Activated CD4-positive, alpha-beta T cell treated with anti-CD3 and anti-CD28 coated beads for 24 hours (primary cell): Measurements from ENCODE around the gene SLC9A3.
"Not testable (repeated sequence)": the region's sequence is repeated elsewhere in the genome, so short reads cannot be mapped to it uniquely, and the experiment has no call there.

Experiments used
- DNase-seq, 2 donors: peaks; one replicate each; pipeline ENCODE4 v3.0.0-alpha.2; 2020; ENCODE audit warnings: low read depth in 2 of 2

SLC9A3 gene

DNA sequence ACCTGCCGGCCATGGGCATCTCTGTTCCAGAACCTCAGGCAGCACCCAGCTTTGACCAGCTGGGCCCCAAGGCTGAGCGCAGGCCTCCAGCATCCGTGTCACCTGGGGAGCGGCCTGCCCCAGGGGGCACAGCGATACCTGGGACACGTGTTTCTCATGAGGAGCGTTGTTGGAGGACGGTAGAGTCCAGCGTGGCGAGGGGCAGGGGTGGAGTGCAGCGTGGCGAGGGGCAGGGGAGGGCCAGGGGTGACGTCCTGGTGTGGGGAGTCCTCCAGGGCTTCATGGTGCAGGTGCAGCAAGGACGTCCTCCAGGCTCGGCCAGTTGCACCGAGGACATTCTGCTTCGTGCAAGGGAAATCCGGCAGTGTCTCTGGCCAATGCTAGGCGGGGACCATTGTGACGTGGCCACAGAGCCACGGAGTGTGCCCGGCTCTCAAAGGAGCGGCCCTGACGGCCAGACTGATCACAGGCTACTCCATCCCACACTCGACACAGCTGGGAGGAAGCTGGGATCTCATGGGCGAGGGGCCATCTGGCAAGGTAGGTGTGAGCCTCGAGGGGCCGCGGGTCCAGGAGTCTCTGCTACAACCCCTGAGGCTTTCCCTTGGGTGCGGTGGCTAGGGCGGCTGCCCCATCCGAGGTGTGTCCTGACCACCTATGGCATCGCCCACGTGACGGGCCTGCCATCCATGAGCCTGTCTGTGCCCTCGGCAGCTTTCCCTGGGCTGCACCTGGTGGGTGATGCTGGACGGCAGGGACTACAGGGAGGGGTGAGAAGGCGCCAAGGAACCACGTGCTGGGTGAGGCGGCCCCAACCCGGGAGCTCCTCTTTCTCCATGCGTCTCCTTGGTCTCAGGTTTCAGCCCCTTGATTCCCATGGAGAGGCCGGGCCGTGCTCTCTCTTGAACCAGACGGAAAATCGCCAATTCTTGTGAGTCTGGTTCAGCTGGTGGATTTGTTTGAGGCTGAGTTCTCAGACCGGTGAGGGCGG is 33.8 kb downstream of the SLC9A3 start:
- no peak for DNase-seq

DNA sequence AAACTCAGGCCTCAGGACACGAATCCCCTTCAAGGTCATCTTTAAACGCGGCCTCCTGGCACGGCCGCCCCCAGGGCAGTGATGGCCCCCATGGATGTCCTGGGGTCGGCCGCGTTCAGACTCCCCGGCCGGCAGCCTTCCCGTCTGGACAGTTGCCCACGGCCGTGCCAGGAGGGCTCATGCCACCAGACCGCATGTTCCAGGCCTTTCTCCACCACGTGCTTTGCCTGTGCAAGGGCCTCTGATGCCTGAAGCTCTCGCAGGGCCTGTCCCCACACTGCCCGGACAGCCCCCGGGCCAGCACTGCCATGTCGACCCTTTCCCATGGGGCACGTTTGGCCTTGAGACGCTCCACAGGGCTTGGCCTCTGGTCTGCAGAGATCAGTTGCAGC is 34.6 kb downstream of the SLC9A3 start:
- DNase-seq, result no peak

DNA sequence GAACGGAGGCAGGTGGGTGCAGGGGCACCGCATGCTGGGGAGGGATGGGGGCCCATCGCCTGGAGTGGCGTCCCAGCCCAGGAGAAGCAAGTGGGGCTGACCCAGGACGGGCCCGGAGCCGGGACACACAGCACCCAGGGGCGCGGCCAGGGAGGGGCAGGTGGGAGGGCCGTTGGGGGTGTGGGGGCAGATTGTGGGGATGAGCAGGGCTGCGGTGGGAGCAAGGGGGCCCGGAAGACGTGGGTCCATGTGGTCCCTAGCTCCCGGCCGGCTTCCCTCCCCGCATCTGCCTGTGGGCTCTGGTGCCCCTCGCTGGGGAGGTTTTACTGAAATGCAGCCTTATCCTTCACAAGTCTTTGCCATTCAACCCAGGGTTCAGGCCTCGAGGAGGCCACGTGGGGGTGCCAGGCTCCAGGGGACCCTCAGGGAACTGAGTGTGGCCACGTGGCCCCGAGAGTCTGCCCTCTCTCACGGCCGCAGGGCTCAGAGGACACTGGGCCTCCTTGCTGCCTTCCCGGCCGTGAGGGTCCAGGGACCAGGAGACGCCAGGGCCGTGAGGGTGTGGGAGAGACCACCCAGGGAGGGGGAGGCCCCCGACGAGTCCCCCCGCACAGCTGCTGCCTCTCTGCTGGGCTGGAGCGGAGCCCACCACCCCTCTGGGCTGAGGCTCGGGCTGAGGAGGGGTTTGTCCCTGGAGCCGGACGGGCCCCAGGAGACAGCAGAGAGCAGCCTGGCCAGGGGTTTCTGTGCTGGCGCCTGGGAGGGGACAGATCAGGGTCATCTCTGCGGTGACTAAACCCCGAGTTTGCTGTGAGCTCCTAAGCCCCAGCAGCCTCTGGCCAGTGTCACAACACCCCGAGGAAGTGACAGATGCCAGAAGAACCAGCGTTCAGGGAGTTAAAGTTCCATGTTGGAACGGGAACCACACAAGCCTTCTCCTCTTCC is 35.2 kb downstream of the SLC9A3 start:
- DNase-seq, result no peak

DNA sequence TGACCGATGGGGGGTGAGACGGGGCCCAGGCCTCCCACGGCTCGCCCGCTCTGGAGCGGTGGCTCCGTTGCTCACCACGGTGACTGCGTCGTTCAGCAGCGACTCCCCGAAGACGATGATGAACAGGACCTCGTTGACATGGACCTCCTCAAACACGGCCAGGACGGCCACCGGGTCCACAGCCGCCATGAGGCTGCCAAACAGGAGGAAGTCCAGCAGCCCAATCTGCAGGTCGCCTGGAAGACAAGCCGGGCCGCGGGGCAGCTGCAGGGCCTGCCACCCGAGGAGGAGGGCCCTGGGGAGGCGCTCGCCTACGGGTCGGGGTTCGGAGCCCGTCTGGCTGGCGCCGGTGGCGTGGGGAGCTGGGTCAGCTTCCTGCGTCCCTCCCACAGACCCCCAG is 36.0 kb downstream of the SLC9A3 start:
- DNase-seq, result no peak

DNA sequence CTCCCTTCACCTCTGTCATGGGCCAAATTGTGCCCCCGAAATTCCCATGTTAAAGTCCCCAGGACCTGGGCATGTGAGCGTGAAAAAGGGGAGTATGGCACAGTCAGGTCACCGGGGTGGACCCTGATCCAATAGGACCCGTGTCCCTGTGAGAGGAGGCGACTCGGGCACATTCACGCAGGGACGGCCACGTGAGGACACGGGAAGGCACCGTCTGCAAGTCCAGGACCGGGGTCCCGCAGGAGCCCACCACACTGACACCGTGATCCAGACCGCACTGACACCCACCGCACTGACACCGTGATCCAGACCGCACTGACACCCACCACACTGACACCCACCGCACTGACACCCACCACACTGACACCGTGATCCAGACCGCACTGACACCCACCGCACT is 37.7 kb downstream of the SLC9A3 start:
- DNase-seq, result not testable (repeated sequence)

DNA sequence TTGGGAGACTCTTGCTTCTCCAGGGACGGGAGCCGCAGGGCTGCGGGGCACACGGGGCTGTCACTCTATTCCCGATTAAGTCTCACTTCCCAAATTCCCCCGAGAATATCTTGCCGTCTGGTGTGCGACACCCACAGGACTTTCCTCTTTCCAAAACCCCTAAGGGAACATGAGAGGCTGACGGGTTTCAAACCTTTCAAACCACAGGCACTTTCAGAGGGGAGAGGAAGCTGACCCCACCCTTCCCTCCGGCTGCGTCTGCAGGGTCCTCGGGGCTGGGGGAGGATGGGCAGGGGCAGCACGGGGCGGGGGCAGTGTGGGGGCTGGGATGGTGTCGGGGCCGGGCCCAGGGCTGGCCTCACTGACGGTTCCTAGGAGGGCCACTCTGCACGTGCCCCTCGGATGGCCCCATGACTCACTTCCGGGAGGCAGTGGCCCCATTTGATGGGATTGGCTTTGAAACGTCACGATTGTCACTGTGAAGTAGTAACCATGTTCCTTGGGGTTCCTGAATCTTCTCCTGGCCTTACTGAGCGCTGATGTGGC is 38.2 kb downstream of the SLC9A3 start:
- no peak for DNase-seq

DNA sequence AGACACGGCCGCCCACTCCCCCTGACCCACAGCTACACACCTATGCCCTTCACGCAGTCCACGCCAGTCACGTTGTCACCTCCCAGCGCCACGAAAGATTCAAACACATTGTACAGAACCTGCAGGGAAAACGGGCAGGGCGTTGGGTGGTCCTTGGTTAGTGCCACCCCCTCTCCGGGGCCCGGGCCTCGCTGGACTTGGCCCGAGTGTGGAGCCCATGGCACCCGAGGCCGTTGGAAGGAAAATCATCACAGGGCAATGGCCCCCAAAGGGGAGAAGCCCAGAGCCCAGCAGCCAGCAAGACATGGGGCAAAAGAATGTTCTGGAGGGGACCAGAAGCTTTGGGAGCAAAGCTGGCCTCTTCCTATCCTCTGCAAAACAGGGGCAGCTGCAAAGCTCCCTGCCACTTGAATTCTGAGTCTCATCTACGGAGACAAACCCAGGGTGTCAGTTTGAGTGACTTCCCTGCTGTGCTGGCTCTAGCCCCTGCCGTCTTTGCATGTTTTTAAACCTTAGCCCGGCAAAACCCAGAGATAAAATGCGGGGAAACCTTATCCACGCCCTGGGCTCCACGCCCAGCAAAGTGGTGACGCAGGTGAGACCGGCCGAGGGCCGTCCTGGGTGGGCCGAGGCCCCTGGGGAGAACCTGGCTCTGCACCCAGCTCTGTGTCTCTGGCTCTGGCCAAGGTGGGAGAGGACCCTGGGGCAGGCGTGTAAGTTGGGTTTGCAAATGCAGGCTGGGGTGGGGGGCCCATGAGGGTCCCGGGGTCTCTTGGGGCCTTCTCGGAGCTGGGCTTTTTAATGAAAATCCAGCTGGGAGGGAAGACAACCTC is 38.9 kb downstream of the SLC9A3 start:
- DNase-seq, result no peak

DNA sequence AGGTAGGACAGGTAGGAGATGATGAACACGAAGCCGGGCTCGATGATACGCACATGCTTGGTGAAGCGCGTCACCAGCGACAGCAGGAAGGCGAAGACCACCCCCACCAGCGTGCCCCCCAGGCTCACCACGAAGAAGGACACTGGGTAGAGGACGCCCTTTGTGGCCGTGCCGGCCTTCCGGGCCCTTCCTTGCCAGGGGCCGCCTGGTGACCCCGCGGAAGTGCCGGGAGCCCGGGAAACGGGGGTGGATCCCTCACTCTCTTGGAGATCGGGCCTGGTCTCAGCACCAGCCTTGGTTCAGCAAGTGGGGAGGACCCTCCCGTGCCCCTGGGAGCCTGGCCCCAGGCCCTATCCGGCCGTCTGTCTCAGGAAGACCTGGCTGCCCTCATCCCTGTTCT is 39.7 kb downstream of the SLC9A3 start:
- no peak for DNase-seq

DNA sequence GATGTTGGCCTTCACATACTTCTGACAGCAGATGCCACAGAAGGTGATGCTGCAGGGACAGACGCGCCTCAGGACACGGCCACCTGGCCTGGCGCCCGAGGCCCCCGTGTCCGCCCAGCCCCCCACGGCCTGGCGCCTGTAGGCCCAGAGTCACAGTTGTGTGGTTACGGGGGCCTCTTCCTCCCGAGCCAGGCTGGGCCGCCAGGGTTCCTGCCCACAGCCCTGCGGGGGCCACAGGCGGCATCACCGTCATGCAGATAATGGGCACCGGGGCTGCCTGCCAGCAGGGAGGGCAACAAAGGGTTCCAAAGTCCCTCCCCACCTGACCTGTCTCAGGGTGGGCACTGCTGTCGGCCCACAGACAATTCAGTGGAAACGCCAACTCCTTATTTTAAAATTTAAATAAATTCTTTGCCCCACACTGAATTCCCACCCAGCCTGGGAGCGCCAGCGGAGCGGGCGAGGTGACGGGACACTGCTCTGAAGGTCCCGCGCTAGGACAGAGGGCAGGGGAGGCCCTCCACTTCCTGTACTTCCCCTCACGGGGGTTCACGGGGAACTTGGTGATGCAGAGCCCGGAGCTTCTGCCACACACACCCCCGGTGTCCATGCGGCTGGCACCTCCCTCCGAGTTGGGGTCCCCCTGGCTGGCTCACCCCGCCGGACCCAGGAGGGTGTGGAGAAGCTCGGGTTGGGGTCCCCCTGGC is 40.7 kb downstream of the SLC9A3 start:
- no peak for DNase-seq

DNA sequence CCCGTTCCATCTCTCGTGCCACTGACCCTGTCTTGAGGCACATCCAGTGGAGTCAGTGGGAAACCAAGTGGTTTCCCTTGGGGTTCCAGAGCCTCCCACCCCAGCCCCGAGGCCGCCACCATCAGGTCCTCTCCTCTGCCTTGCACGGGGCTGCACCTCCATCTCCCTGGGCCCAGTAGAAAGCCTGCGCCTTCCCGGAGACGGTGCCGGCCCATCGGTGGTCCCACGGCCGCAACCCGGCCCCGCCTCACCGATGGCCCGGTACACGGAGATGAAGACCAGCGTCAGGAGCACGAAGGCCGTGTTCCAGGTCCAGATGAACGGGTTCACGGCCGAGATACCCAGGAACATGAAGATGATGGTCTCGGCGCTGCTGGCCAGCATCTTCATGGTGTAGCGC is 41.2 kb downstream of the SLC9A3 start:
- no peak for DNase-seq

DNA sequence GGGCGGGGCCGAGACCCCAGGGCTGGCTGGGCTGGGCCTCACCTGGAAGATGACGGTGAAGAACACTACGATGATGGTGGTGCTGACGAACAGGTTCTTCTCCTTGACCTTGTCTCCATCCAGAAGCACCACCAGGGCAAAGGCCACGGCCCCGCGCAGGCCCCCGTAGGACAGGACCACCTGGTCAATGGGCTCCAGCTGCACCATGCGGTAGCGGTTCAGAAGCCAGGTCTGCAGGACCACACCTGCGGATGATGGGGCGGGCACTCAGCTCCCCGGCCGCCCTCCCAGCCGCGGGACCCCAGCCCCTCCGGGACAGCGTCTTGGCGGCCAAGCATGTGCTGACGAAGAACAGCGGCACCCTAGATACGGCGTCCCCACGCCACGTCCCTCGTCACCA is 41.7 kb downstream of the SLC9A3 start:
- no peak for DNase-seq

DNA sequence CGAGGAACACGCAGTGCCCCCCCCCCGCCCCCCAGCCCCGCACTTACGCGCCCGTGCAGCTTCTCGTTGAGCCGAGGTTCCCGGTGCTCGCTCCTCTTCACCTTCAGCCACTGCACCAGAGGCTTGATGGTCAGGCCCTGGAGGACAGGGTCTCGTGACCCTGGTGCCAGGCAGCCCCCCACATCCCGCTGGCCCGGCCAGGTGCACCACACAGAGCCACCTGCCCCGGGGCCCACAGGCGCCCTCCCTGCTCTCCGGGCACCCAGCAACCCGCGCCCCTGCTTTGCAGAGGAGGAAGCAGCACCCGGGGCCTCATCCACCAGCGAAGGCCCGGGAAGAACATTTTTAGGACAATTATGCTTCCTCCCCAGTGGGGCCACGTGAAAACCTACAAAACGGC is 42.2 kb downstream of the SLC9A3 start:
- DNase-seq, result no peak

DNA sequence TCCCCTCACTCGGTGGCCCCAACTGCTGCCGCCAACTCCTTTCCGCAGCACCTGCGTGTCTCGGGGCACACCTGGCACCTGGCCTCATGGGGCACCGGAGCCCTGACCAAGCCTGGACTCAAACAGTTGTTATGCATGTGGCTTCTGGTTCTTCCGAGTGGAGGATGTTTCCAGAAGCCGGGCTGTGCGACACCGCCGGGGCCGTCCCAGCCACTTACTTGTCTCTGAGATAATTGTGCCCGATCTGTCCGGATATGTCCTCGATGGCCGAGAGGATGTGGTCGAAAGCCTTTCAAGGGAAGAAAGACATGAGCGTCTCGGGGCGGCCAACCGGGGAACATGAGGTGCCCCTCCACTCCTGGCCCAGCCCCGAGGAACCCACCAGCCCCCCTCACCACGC is 42.9 kb downstream of the SLC9A3 start:
- no peak for DNase-seq

DNA sequence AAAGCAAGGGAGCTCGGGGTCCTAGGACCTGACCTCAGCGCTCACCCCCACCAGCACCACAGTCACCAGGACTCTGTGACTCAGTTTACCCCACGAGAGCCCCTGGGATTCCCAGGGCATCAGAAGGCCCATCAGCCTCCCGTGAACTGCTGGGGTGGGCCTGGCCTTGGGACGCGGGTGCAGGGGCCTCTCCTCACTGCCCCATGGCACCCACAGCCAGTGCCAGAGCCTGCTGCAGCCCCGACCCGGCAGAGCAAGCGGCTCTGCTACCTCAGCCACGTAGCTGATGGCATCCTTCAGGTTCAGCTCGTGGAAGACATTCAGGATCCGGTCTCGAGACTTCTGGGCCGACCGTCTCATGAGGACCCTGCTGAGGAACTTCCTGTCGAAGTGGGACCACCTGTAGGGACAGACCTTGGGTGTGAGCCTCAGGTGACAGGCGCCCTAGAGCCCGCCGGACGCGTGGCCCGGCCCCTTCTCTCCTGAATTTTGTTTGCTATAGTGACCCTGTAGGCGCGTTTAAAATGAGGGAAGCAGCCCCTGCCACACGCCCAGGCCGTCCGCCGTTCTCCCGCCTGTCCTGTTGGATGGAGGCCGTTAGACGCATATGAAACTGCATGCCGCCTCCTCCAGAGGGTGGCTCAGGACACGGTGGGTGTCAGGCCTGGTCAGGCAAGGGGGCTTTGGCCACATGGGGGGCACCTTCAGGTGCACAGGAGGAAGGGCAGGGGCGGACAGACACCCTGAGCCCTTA is 44.5 kb downstream of the SLC9A3 start:
- DNase-seq, result no peak

DNA sequence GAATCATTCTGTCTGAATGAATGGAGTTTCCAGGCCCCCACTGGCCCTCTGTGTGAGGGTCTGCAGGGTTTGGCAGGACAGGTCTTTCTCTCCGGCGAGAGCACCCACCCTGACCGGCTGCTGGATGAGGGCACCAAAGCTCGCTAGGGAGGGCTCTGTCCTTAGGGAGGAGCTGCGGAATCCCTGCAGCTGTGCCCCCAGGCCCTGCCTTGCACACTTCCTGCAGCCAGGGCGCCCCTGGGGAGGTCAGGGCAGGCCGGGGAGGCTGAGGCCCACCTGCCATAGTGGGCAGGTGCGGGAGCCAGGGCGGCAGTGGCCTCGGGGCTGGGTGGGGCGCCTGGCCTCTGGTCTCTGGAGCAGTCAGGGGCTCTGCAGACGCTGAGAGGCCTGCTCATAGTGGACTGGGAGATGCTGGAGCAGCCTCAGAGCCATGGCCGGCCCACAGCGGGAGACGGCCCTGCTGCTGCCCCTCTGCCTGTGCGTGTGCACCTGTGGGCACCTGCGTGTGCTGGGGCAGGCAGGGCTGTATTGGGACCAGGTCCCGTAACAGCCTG is 45.2 kb downstream of the SLC9A3 start:
- DNase-seq, result no peak

DNA sequence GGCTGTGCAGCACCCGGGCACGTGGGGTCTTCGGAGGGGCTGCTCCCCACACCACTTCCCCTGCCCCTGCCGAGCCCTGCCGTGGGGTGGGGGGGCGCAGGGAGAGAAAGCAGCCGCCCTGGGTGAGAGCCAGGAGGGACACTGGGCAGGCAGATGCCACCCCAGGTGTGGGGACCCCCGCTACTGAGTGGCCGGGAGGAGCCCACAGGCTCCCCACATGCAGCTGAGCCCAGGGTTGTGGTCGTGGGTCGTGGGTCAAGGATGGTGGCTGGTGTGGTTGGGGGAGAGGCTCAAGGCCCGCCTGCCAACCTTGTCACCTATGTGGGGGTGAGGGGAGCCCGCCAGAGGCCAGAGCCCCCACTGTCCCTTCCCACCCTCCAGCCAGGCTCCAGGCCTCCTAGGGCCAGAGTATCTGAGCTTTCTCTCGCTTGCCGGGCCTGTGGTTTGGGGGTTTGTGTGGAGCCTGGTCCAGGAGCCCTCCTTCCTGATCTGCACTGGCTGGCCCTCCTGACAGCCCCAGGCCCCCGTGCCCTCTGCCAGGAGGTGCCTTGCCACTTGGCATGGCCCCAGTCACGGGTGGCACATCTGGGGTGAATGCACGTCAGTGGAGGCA is 45.8 kb downstream of the SLC9A3 start:
- no peak for DNase-seq

DNA sequence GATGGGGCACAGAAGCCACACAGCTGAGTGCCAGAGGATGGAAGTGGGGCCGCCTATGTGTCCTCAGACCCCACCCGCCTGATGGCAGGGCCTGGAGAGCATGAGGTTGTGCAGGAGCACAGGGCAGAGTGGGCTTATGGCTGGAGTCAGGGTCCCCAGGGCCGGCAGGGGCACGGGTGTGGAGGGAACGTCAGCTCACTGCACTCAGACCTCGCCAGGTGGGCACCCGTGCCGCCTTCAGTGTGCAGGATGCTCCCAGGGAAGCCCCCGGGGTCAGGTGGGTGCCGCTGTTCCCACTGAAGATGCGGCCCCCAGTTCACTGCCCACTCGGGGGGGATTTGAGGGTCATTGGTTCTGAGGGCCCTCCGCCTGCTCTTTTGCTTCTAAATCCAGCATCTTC is 46.4 kb downstream of the SLC9A3 start:
- DNase-seq, result no peak

DNA sequence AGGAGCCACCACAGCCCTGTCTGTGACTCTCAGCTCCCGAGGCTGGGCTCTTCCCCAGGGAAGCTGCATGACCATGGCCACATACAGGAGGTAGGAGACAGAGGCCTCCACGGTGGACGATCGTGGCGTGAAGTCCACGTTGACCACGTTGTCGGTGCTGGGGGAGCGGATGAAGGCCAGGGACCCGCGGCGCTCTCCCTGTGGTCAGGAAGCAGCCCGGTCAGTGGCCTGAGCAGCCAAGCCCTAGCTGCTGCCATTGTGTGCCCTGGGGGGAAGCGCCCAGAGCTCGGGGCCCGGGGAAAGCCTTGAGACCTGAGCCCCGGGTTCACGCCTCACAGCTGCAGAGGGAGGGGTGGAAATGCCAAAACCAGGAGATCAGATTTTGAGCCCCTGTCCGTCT is 47.0 kb downstream of the SLC9A3 start:
- no peak for DNase-seq

DNA sequence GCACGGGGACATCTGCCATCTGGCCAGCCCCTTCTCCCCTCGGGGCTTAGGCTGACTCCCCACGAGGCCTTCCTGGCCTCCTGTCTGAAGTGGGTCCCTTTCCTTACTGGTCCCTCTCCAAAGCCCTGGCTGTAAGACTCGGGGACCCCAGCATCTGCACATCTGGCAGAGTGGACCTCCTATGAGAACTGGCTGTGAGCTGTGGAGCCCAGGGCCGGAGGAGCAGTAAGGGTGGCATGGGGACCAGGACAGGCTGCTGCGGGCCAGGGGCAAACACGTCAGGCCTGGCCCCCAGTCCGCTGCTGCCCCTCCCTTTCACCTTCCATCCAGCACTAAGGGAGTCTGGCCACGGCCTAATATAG is 47.5 kb downstream of the SLC9A3 start:
- no peak for DNase-seq
